ENCODE data around the gene CREB3L2.

GRCh38 chr7:137893143-137893742, 108.6 kb downstream of the CREB3L2 start:
- no peak for TF ChIP-seq PKNOX1 (IDR thresholded peaks at IDR 0.05)
- no peak for TF ChIP-seq FOXA1 (IDR thresholded peaks at IDR 0.05)
- TF ChIP-seq ELF4 (IDR thresholded peaks at IDR 0.05): no peak
- TF ChIP-seq ARNT (IDR thresholded peaks at IDR 0.05): no peak
- no peak for TF ChIP-seq HDGF (IDR thresholded peaks at IDR 0.05; ENCODE audit: borderline replicate concordance)

Measured in HEK293T (cell line).